ENCODE measurements around the gene PTPRG.

Gene PTPRG

GRCh38 chr3:62128681-62129080 lies 567.3 kb downstream of the PTPRG start:
- Histone ChIP-seq H3K36me3 (ENCODE audit: control insufficient read depth, insufficient read depth, low read length) (peaks cover 3% of the 10 kb centered on the region; the same call in 1 of the 2 replicates), H3K9me3 (ENCODE audit: control insufficient read depth, insufficient read depth, low read depth, low read length) (no peaks in the 10 kb centered on the region), H3K4me1 (ENCODE audit: control insufficient read depth, insufficient read depth, low read length) (no peaks in the 10 kb centered on the region), H3K27me3 (ENCODE audit: control insufficient read depth, insufficient read depth, low read length) (no peaks in the 10 kb centered on the region), H3K4me3 (ENCODE audit: low read depth, low read length) (no peak overlapping the region), H3K9ac (ENCODE audit: low read length) (no peak overlapping the region), H3K27ac (ENCODE audit: low read depth, low read length) (no peak overlapping the region)

DNA sequence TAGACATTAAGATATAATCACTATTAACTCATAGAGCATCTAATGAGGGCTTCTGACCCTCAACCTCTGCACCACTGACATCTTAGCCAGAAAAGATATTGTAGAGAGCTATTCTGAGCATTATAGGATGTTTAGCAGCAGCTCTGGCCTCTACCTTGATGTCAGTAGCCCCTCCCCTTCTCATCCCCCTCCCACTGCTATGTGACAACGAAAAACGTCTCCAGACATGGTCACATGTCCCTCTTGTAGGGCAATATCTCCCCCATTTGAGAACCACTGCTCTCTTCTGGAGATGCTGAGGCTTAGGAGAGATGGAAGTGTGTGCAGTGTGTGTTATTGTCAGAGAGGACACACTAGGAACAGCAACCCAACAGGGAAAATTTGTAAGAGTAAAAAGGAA lies 569.7 kb downstream of the PTPRG start:
- H3K4me1 ChIP-seq (ENCODE audit: control insufficient read depth, insufficient read depth, low read length) = no peaks in the 10 kb centered on the region
- no peak overlapping the region for H3K4me3 ChIP-seq (ENCODE audit: low read depth, low read length)
- H3K9me3 ChIP-seq (ENCODE audit: control insufficient read depth, insufficient read depth, low read depth, low read length) = 0 out of 2 replicates have a peak, but pooled peaks cover under 1% of the 10 kb centered on the region
- H3K36me3 ChIP-seq (ENCODE audit: control insufficient read depth, insufficient read depth, low read length) = peaks cover 10% of the 10 kb centered on the region; the same call in 1 of the 2 replicates
- H3K27ac ChIP-seq (ENCODE audit: low read depth, low read length) = no peak overlapping the region
- no peak overlapping the region for H3K9ac ChIP-seq (ENCODE audit: low read length)
- H3K27me3 ChIP-seq (ENCODE audit: control insufficient read depth, insufficient read depth, low read length) = no peaks in the 10 kb centered on the region

- H3K27me3 ChIP-seq (ENCODE audit: control insufficient read depth, insufficient read depth, low read length) = no peaks in the 10 kb centered on the region
- H3K36me3 ChIP-seq (ENCODE audit: control insufficient read depth, insufficient read depth, low read length) = peaks cover 12% of the 10 kb centered on the region; the same call in 1 of the 2 replicates
- H3K4me1 ChIP-seq (ENCODE audit: control insufficient read depth, insufficient read depth, low read length) = no peaks in the 10 kb centered on the region
- no peak overlapping the region for H3K9ac ChIP-seq (ENCODE audit: low read length)
- peaks cover 2% of the 10 kb centered on the region; the same call in 1 of the 2 replicates for H3K9me3 ChIP-seq (ENCODE audit: control insufficient read depth, insufficient read depth, low read depth, low read length)
- no peak overlapping the region for H3K27ac ChIP-seq (ENCODE audit: low read depth, low read length)
- H3K4me3 ChIP-seq (ENCODE audit: low read depth, low read length) = no peak overlapping the region
Observed at GRCh38 chr3:62131620-62132019, 570.2 kb downstream of the PTPRG start.

DNA sequence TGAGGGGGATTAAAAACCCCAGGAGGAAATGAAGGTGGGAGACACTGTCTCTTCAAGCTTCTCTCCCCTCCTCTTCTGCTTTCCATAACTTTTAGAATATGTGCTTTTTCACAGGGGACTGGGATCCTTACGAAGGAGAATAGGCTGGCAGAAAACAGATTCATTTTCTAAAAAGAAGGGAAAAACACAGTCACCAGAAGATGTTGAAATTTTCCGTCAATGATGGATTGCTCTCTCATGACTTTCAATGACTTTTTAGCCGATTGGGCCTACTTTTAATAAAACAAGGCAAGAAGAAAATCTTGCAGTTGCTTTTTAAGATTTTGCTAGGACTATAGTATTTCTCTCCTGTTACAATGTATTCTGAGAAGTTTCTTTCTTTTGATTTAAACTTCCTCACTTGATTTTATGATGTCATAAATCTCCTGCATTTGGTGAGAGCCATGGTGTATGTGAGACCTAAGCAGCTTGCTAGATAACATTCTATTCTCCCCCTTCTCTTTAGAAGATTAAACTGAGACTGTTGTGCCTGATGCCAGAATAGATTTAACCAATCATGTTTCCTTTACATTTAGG lies 570.7 kb downstream of the PTPRG start:
- H3K36me3 ChIP-seq (ENCODE audit: control insufficient read depth, insufficient read depth, low read length) = peaks cover 12% of the 10 kb centered on the region; the same call in 1 of the 2 replicates
- H3K27ac ChIP-seq (ENCODE audit: low read depth, low read length) = no peak overlapping the region
- H3K9ac ChIP-seq (ENCODE audit: low read length) = no peak overlapping the region
- H3K9me3 ChIP-seq (ENCODE audit: control insufficient read depth, insufficient read depth, low read depth, low read length) = peaks cover 2% of the 10 kb centered on the region; the same call in 1 of the 2 replicates
- no peaks in the 10 kb centered on the region for H3K4me1 ChIP-seq (ENCODE audit: control insufficient read depth, insufficient read depth, low read length)
- no peaks in the 10 kb centered on the region for H3K27me3 ChIP-seq (ENCODE audit: control insufficient read depth, insufficient read depth, low read length)
- no peak overlapping the region for H3K4me3 ChIP-seq (ENCODE audit: low read depth, low read length)

DNA sequence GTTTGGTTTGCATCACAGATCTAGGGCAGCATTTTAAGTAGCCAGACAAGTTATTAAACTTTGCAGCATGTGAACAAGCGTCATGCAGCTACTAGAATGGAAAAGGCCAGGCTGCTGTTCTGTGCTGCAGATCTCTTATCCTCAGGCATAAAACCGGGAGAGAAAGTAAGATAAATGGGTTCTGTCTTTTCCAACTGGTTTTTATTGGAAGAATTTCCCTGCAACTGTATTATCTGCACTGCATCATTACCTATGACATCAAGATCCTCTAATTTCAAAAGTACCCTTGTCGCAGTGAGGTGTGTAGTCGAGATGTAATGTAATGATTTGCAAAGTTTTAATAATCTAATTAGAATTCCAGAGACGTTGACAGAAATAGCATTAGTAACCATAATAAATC lies 571.6 kb downstream of the PTPRG start:
- Histone ChIP-seq H3K27me3 (ENCODE audit: control insufficient read depth, insufficient read depth, low read length) (no peaks in the 10 kb centered on the region), H3K27ac (ENCODE audit: low read depth, low read length) (no peak overlapping the region), H3K36me3 (ENCODE audit: control insufficient read depth, insufficient read depth, low read length) (peaks cover 12% of the 10 kb centered on the region; the same call in 1 of the 2 replicates), H3K9me3 (ENCODE audit: control insufficient read depth, insufficient read depth, low read depth, low read length) (peaks cover 2% of the 10 kb centered on the region; the same call in 1 of the 2 replicates), H3K4me3 (ENCODE audit: low read depth, low read length) (no peak overlapping the region), H3K4me1 (ENCODE audit: control insufficient read depth, insufficient read depth, low read length) (no peaks in the 10 kb centered on the region), H3K9ac (ENCODE audit: low read length) (no peak overlapping the region)

DNA sequence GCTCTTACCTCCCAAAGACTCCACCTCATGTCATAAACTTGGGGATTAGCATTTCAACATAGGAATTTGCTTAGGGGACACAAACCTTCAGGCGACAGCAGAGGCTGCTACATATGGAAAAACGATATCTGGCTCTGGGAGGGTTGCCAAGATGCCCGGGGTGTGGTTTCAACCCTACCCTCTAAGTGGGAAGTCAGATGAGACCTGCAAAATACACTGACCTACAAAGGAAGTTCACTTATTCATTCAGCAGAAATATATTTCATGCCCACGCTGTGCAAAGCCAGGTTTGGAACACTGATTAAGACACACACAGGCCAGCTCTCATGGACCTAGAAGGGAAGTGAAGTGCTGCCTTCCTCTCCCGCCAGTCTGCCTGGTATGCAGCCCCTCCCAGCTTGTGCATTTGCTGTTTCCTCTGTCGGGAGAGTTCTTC lies 572.7 kb downstream of the PTPRG start:
- no peak overlapping the region for H3K27ac ChIP-seq (ENCODE audit: low read depth, low read length)
- peaks cover 2% of the 10 kb centered on the region; the same call in 1 of the 2 replicates for H3K9me3 ChIP-seq (ENCODE audit: control insufficient read depth, insufficient read depth, low read depth, low read length)
- no peak overlapping the region for H3K4me3 ChIP-seq (ENCODE audit: low read depth, low read length)
- no peak overlapping the region for H3K9ac ChIP-seq (ENCODE audit: low read length)
- H3K27me3 ChIP-seq (ENCODE audit: control insufficient read depth, insufficient read depth, low read length) = no peaks in the 10 kb centered on the region
- peaks cover 12% of the 10 kb centered on the region; the same call in 1 of the 2 replicates for H3K36me3 ChIP-seq (ENCODE audit: control insufficient read depth, insufficient read depth, low read length)
- no peaks in the 10 kb centered on the region for H3K4me1 ChIP-seq (ENCODE audit: control insufficient read depth, insufficient read depth, low read length)

GRCh38 chr3:62135741-62136140 lies 574.4 kb downstream of the PTPRG start:
- H3K27ac ChIP-seq (ENCODE audit: low read depth, low read length) = no peak overlapping the region
- H3K4me3 ChIP-seq (ENCODE audit: low read depth, low read length) = no peak overlapping the region
- no peaks in the 10 kb centered on the region for H3K27me3 ChIP-seq (ENCODE audit: control insufficient read depth, insufficient read depth, low read length)
- no peak overlapping the region for H3K9ac ChIP-seq (ENCODE audit: low read length)
- H3K9me3 ChIP-seq (ENCODE audit: control insufficient read depth, insufficient read depth, low read depth, low read length) = peaks cover 2% of the 10 kb centered on the region; the same call in 1 of the 2 replicates
- no peaks in the 10 kb centered on the region for H3K4me1 ChIP-seq (ENCODE audit: control insufficient read depth, insufficient read depth, low read length)
- H3K36me3 ChIP-seq (ENCODE audit: control insufficient read depth, insufficient read depth, low read length) = peaks cover 20% of the 10 kb centered on the region

DNA sequence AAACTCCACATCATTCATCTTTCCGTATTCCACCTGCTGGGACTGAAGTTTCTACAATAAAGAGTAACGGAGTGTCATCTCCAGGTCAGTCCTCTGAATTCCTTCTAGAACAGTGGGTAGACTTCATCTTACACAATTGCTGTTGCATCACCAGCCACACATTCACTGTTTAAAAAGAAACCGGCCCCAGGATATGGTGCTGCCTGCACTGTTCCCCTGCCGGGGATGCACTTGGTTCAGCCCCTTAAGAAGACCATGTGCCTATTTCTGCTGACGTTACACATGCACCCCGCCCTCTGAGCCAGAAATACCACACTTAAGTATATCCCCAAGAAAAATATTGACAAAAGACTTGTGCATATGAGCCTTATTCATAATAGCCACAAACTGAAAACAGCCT lies 578.6 kb downstream of the PTPRG start:
- H3K36me3 ChIP-seq (ENCODE audit: control insufficient read depth, insufficient read depth, low read length) = peaks cover 10% of the 10 kb centered on the region
- H3K4me1 ChIP-seq (ENCODE audit: control insufficient read depth, insufficient read depth, low read length) = peaks cover 25% of the 10 kb centered on the region
- no peak overlapping the region for H3K4me3 ChIP-seq (ENCODE audit: low read depth, low read length)
- H3K9me3 ChIP-seq (ENCODE audit: control insufficient read depth, insufficient read depth, low read depth, low read length) = peaks cover 2% of the 10 kb centered on the region; the same call in 1 of the 2 replicates
- H3K9ac ChIP-seq (ENCODE audit: low read length) = no peak overlapping the region
- no peaks in the 10 kb centered on the region for H3K27me3 ChIP-seq (ENCODE audit: control insufficient read depth, insufficient read depth, low read length)
- no peak overlapping the region for H3K27ac ChIP-seq (ENCODE audit: low read depth, low read length)

GRCh38 chr3:62142331-62143085 lies 581.1 kb downstream of the PTPRG start:
- Histone ChIP-seq H3K4me1 (ENCODE audit: control insufficient read depth, insufficient read depth, low read length) (peaks cover 25% of the 10 kb centered on the region), H3K4me3 (ENCODE audit: low read depth, low read length) (no peak overlapping the region), H3K36me3 (ENCODE audit: control insufficient read depth, insufficient read depth, low read length) (peaks cover 11% of the 10 kb centered on the region), H3K27ac (ENCODE audit: low read depth, low read length) (no peak overlapping the region), H3K27me3 (ENCODE audit: control insufficient read depth, insufficient read depth, low read length) (no peaks in the 10 kb centered on the region), H3K9me3 (ENCODE audit: control insufficient read depth, insufficient read depth, low read depth, low read length) (no peaks in the 10 kb centered on the region), H3K9ac (ENCODE audit: low read length) (no peak overlapping the region)

GRCh38 chr3:62143843-62144450 lies 582.6 kb downstream of the PTPRG start:
- Histone ChIP-seq H3K27ac (ENCODE audit: low read depth, low read length) (no peak overlapping the region), H3K4me3 (ENCODE audit: low read depth, low read length) (no peak overlapping the region), H3K4me1 (ENCODE audit: control insufficient read depth, insufficient read depth, low read length) (peaks cover 25% of the 10 kb centered on the region), H3K9me3 (ENCODE audit: control insufficient read depth, insufficient read depth, low read depth, low read length) (no peaks in the 10 kb centered on the region), H3K36me3 (ENCODE audit: control insufficient read depth, insufficient read depth, low read length) (peaks cover 11% of the 10 kb centered on the region), H3K9ac (ENCODE audit: low read length) (no peak overlapping the region), H3K27me3 (ENCODE audit: control insufficient read depth, insufficient read depth, low read length) (no peaks in the 10 kb centered on the region)

DNA sequence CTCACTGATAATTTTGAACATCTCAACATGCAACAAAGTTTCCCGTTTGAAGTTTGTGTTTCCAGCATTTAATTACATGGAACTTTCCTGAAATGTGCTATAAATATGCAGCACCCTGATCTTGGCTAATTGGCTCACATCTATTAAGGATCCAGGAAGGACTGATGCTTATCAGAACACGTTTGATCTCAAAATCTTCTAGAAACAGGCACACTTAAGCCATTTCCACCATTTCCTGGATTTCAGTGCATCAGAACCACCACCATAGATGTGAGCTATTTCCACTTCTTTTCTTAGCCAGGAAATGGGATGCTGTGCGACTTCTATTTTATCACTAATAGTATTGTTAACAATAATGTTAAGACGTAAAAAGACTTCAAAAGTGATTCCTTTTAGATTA lies 583.1 kb downstream of the PTPRG start:
- H3K27ac ChIP-seq (ENCODE audit: low read depth, low read length) = no peak overlapping the region
- H3K36me3 ChIP-seq (ENCODE audit: control insufficient read depth, insufficient read depth, low read length) = peaks cover 11% of the 10 kb centered on the region
- peaks cover 25% of the 10 kb centered on the region for H3K4me1 ChIP-seq (ENCODE audit: control insufficient read depth, insufficient read depth, low read length)
- no peak overlapping the region for H3K4me3 ChIP-seq (ENCODE audit: low read depth, low read length)
- no peaks in the 10 kb centered on the region for H3K9me3 ChIP-seq (ENCODE audit: control insufficient read depth, insufficient read depth, low read depth, low read length)
- H3K27me3 ChIP-seq (ENCODE audit: control insufficient read depth, insufficient read depth, low read length) = no peaks in the 10 kb centered on the region
- H3K9ac ChIP-seq (ENCODE audit: low read length) = no peak overlapping the region

Measured in HUES6 (cell line).